ENCODE measurements around the gene PARVA. TPM values are rescaled to one million over a fixed set of nuclear protein-coding genes. Genes with fewer than 3 reads are reported as not detected.

The PARVA gene
- polyA plus RNA-seq, 2 of the 4 experiments (the other 2 are of a cell fraction), result 25.5 to 26.1 TPM

GRCh38 chr11:12464303-12464702, 86.9 kb downstream of the PARVA start:
- no peak for FAIRE-seq
- no peak overlapping the region for H3K27ac ChIP-seq
- no peak for ATAC-seq
- ChIA-PET CTCF (no interaction called here), POLR2A (no interaction called here)
- TF ChIP-seq ZC3H11A (IDR thresholded peaks at IDR 0.05), result no peak
- TF ChIP-seq NFE2L2 (conservative IDR thresholded peaks at IDR 0.05; ENCODE audit: low read length), result no peak
- no peak for TF ChIP-seq HEYL (CRISPR knock-in tag; IDR thresholded peaks at IDR 0.05)
- 82% methylated on average over 2 of the region's 2 CpGs for WGBS (ENCODE audit: missing lambda C conversion rate)
- peaks cover 9% of the 10 kb centered on the region; the same call in 1 of the 3 replicates for H3K9me3 ChIP-seq
- no peaks in the 10 kb centered on the region for H3K4me1 ChIP-seq
- H3K4me2 ChIP-seq, result no peak overlapping the region
- H3K4me3 ChIP-seq, result no peak overlapping the region
- no peak for DNase-seq (ENCODE audit: low read depth in 1 of 2, low spot score in 1 of 2)

DNA sequence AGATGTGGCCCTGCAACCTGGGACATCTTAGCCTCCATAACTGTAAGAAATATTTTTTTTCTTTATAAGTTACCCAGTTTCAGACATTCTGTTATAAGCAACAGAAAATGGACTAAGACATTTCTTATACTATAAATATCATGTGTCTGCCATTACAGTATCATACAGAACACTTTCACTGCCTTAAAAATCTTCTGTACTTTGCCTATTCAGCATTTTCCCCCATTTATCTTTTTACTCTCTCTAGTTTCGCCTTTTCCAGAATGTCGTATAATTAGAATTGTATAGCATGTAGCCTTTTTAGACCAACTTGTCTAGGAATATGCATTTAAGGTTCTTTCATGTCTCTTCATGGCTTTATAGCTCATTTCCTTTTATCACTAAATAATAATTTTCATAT, 88.0 kb downstream of the PARVA start:
- no peaks in the 10 kb centered on the region for H3K4me1 ChIP-seq
- POLR2A ChIA-PET, result no interaction called here
- H3K27ac ChIP-seq, result no peak overlapping the region
- DNase-seq (ENCODE audit: low read depth in 1 of 2, low spot score in 1 of 2) (no peak), FAIRE-seq (no peak), ATAC-seq (no peak)
- H3K4me3 ChIP-seq, result no peak overlapping the region
- no peak overlapping the region for H3K4me2 ChIP-seq
- H3K9me3 ChIP-seq, result peaks cover 9% of the 10 kb centered on the region; the same call in 1 of the 3 replicates
- TF ChIP-seq PBX3 (IDR thresholded peaks at IDR 0.05) (no peak), USF2 (IDR thresholded peaks at IDR 0.05) (no peak), MAFK (IDR thresholded peaks at IDR 0.05; ENCODE audit: partially characterized antibody) (peak; percentile 76), CEBPB (IDR thresholded peaks at IDR 0.05) (no peak), JUN (IDR thresholded peaks at IDR 0.05) (no peak)
- CTCF ChIA-PET, result interaction anchor here (0.9 kb wide), 1 partner anchor 21 kb away, joined by 3 read pairs; no protein-coding TSS in a partner anchor
- WGBS (ENCODE audit: missing lambda C conversion rate), result 95% methylated on average over 2 of the region's 2 CpGs

DNA sequence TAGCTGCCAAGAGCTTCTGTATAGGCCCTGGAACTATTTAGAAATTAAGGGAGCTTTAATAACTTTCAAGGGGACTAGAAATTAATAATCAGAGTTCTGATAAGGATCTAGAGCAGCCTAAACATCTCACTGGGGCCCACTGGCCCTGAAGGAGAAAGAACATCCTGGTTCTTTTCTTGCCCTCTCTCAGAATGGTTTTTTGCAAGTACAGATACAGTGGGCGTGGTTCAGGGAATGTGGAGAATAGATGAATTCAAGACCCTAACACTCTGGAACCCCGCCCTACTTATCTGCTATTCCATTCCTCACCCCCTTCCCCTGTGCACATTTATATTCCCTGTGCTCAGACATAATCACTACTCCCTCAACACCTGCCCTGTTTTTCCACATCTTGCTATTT, 90.2 kb downstream of the PARVA start:
- 85% methylated on average over 2 of the region's 2 CpGs for WGBS (ENCODE audit: missing lambda C conversion rate)
- H3K4me3 ChIP-seq, result no peak overlapping the region
- no peak for FAIRE-seq
- H3K9me3 ChIP-seq, result peaks cover 9% of the 10 kb centered on the region; the same call in 1 of the 3 replicates
- H3K27ac ChIP-seq, result no peak overlapping the region
- no peak overlapping the region for H3K4me2 ChIP-seq
- ChIA-PET POLR2A (no interaction called here), CTCF (interaction anchor here (0.6 kb wide), 1 partner anchor 774 kb away, joined by 3 read pairs; no protein-coding TSS in a partner anchor)
- H3K4me1 ChIP-seq, result no peaks in the 10 kb centered on the region
- DNase-seq (ENCODE audit: low read depth in 1 of 2, low spot score in 1 of 2), result no peak
- ATAC-seq, result no peak
- TF ChIP-seq RARB (CRISPR knock-in tag; IDR thresholded peaks at IDR 0.05), result no peak
- no peak for TF ChIP-seq KDM1A (IDR thresholded peaks at IDR 0.05; ENCODE audit: low read depth)
- TF ChIP-seq MAZ (IDR thresholded peaks at IDR 0.05; ENCODE audit: borderline replicate concordance, low read depth, low read length), result no peak
- no peak for TF ChIP-seq HDAC2 (IDR thresholded peaks at IDR 0.05)
- no peak for TF ChIP-seq ZNF302 (CRISPR knock-in tag; IDR thresholded peaks at IDR 0.05)
- no peak for TF ChIP-seq EP300 (IDR thresholded peaks at IDR 0.05)
- TF ChIP-seq RNF2 (IDR thresholded peaks at IDR 0.05; ENCODE audit: borderline replicate concordance, low read depth), result no peak
- TF ChIP-seq CHD4 (IDR thresholded peaks at IDR 0.05; ENCODE audit: borderline replicate concordance), result no peak
- TF ChIP-seq CBX2 (IDR thresholded peaks at IDR 0.05; ENCODE audit: borderline replicate concordance, low read depth), result no peak
- TF ChIP-seq RCOR1 (IDR thresholded peaks at IDR 0.05; ENCODE audit: low read depth, low read length), result no peak
- TF ChIP-seq HOXB13 (CRISPR knock-in tag; IDR thresholded peaks at IDR 0.05; ENCODE audit: low read depth), result no peak
- no peak for TF ChIP-seq BCL3 (IDR thresholded peaks at IDR 0.05)
- no peak for TF ChIP-seq MYC (IDR thresholded peaks at IDR 0.05; ENCODE audit: borderline replicate concordance, low read length)

Measured in A549 (cell line).